Endothelial cell of umbilical vein (primary cell): ENCODE data around the gene OR10G4. TPM values are rescaled to one million over a fixed set of nuclear protein-coding genes. Genes with fewer than 3 reads are reported as not detected.

Experiments used
- BruUV-seq: library from RNA; stranded (reverse); fragments of 400-500 nt; replicated peaks from 2 replicates; lab custom pipeline; 2021; lab: Mats Ljungman, UMichigan
- CTCF ChIA-PET: fragments of 300-600, 350-600 bp; sonication (Branson Sonifier 250); formaldehyde crosslinking; loops from one replicate; lab custom pipeline; 2021; ENCODE audit warnings: antibody characterized with exemption, inconsistent platforms; lab: Charles Lee
- POLR2A ChIA-PET: fragments of 300-600, 350-600 bp; sonication (Branson Sonifier 250); formaldehyde crosslinking; loops from one replicate; lab custom pipeline; 2021; ENCODE audit warnings: antibody characterized with exemption, inconsistent platforms; lab: Charles Lee
- DNase-seq: peaks from one replicate; pipeline ENCODE4 v3.0.0-alpha.2; 2011; ENCODE audit warnings: low read depth, low spot score
- FAIRE-seq: peaks from 2 replicates; lab custom pipeline; 2011; peaks lifted over from hg19 to GRCh38; lab: Jason Lieb, UNC
- H2AFZ ChIP-seq: 2 replicates; pipeline ENCODE4 v1.6.0; 2012; ENCODE audit warnings: low read depth, low read length, control low read depth, inconsistent platforms
- H3K27ac ChIP-seq: 2 replicates; pipeline ENCODE4 v1.5.1; 2011; ENCODE audit warnings: low read depth, mild to moderate bottlenecking, control low read depth, low read length, moderate library complexity; ENCODE audit not compliant: insufficient read depth
- H3K27me3 ChIP-seq, 2 experiments: 2 replicates each; pipeline versions ENCODE4 v1.6.0 to v1.6.1; 2011; ENCODE audit warnings: low read length in 2 of 2, mixed read lengths in 1 of 2; ENCODE audit not compliant: control insufficient read depth in 2 of 2, insufficient read depth in 2 of 2
- H3K36me3 ChIP-seq, 2 experiments: 2 replicates in 1 of 2; 3 replicates in 1 of 2; pipeline ENCODE4 v1.5.1; 2011; ENCODE audit warnings: low read length in 2 of 2, mild to moderate bottlenecking in 1 of 2, moderate library complexity in 1 of 2; ENCODE audit not compliant: control insufficient read depth in 2 of 2, insufficient read depth in 2 of 2; ENCODE audit errors: extremely low read depth in 1 of 2
- H3K4me1 ChIP-seq: 3 replicates; pipeline ENCODE4 v1.5.1; 2011; ENCODE audit warnings: mild to moderate bottlenecking, low read length; ENCODE audit not compliant: control insufficient read depth, insufficient read depth; ENCODE audit errors: extremely low read depth
- H3K4me2 ChIP-seq: 2 replicates; pipeline ENCODE4 v1.6.1; 2011; ENCODE audit warnings: low read length, control low read depth, mixed read lengths; ENCODE audit not compliant: insufficient read depth
- H3K4me3 ChIP-seq, 3 experiments: fragments of 200-600 bp in 1 of 3; sonication (generic), shearing (Covaris generic) in 1 of 3; replicated peaks in 1 of 3; 2 replicates each; pipeline ENCODE4 v1.5.1; 2011 to 2016; ENCODE audit warnings: control low read depth in 3 of 3, low read length in 3 of 3, mild to moderate bottlenecking in 2 of 3, inconsistent platforms in 1 of 3, low read depth in 1 of 3, moderate library complexity in 1 of 3; ENCODE audit not compliant: insufficient read depth in 1 of 3
- H3K79me2 ChIP-seq: 2 replicates; pipeline ENCODE4 v1.6.0; 2012; ENCODE audit warnings: low read length, inconsistent platforms; ENCODE audit not compliant: control insufficient read depth, insufficient read depth
- H3K9ac ChIP-seq: replicated peaks from 2 replicates; pipeline ENCODE3; 2011; ENCODE audit warnings: low read length, control low read depth; ENCODE audit not compliant: insufficient read depth; ENCODE audit errors: extremely low read depth
- H3K9me1 ChIP-seq: replicated peaks from 3 replicates; pipeline ENCODE4 v1.6.0; 2011; ENCODE audit warnings: mild to moderate bottlenecking, low read length; ENCODE audit not compliant: control insufficient read depth, insufficient read depth; ENCODE audit errors: extremely low read depth
- H3K9me3 ChIP-seq: replicated peaks from 2 replicates; pipeline ENCODE4 v1.5.1; 2012; ENCODE audit warnings: low read length, inconsistent platforms; ENCODE audit not compliant: control insufficient read depth, insufficient read depth
- H4K20me1 ChIP-seq: replicated peaks from 2 replicates; pipeline ENCODE3; 2011; ENCODE audit warnings: mild to moderate bottlenecking, low read length; ENCODE audit not compliant: control insufficient read depth, insufficient read depth; ENCODE audit errors: extremely low read depth
- CTCF ChIP-seq, 2 donors: IDR thresholded peaks; 1 replicate in 1 of 2; 2 replicates in 1 of 2; pipeline ENCODE4 v1.5.1; 2011; ENCODE audit warnings: low read length in 2 of 2, mild to moderate bottlenecking in 2 of 2, moderate library complexity in 2 of 2, control low read depth in 1 of 2, inconsistent platforms in 1 of 2, low read depth in 1 of 2; ENCODE audit not compliant: insufficient read depth in 1 of 2; ENCODE audit errors: extremely low read depth in 1 of 2
- EZH2 ChIP-seq: IDR thresholded peaks from 2 replicates; pipeline ENCODE4 v1.6.1; 2012; ENCODE audit warnings: borderline replicate concordance, low read depth, mild to moderate bottlenecking, moderate library complexity, low read length, inconsistent platforms; ENCODE audit not compliant: severe bottlenecking
- FOS ChIP-seq: IDR thresholded peaks from 2 replicates; pipeline ENCODE4 v1.6.1; 2011; ENCODE audit warnings: mild to moderate bottlenecking, low read length, moderate library complexity, borderline replicate concordance; ENCODE audit not compliant: insufficient read depth
- GATA2 ChIP-seq: IDR thresholded peaks from 2 replicates; pipeline ENCODE4 v1.7.0; 2011; ENCODE audit warnings: low read depth, mild to moderate bottlenecking, moderate library complexity, mixed read lengths, low read length; ENCODE audit not compliant: insufficient read length, insufficient read depth
- MYC ChIP-seq: IDR thresholded peaks from one replicate; pipeline ENCODE4 v1.6.1; 2011; ENCODE audit warnings: mild to moderate bottlenecking, low read depth, low read length
- POLR2A ChIP-seq: IDR thresholded peaks from 2 replicates; pipeline ENCODE4 v1.6.1; 2012; ENCODE audit warnings: low read depth, mild to moderate bottlenecking, control low read depth, low read length
- POLR2AphosphoS5 ChIP-seq: IDR thresholded peaks from 2 replicates; pipeline ENCODE4 v1.6.1; 2012; ENCODE audit warnings: low read depth, mild to moderate bottlenecking, control low read depth, low read length, moderate library complexity; ENCODE audit not compliant: insufficient read depth
- dilution Hi-C: fragments of 300-500 bp; cut with MboI; formaldehyde crosslinking; loops from one replicate; pipeline ENCODE4 v1.15.0; 2019; ENCODE audit warnings: low sequenced_read_pairs; ENCODE audit not compliant: extremely low pct_ligation_motif_present
- intact Hi-C: fragments of 100-400 bp; cut with micrococcal nuclease; formaldehyde crosslinking; loops from one replicate; pipeline ENCODE4 v1.10.0; 2022
- polyA plus RNA-seq, 4 experiments: library from polyadenylated mRNA; depleted of rRNA in 3 of 4; stranded (reverse) in 3 of 4; unstranded in 1 of 4; fragments of >200 nt; gene quantifications; 2 replicates each; pipeline versions ENCODE4 v1.2.1 to v1.2.3, GENCODE V29; 2011 to 2012; ENCODE audit warnings: missing spikeins in 1 of 4
- total RNA-seq: library from RNA; stranded (reverse); gene quantifications from 2 replicates; pipeline ENCODE4 v1.2.3, GENCODE V29; 2021

OR10G4 gene
- total and polyA plus RNA-seq, 2 donors (not counting 3 experiments of a cell fraction or from before 2014, with no cell fraction given): not detected

GRCh38 chr11:124026498-124026897, 13.7 kb downstream of the OR10G4 start, which contains the start of gene OR10G8:
OR10G8 (plus strand) TSS chr11:124026798; CDS start chr11:124029623, 2,825 bp downstream.
- Histone ChIP-seq H3K4me3 (no peak within 1 kb of the TSS), H3K4me2 (no peak within 1 kb of the TSS), H3K79me2 (no peaks in the 10 kb centered on the region), H2AFZ (no peak within 1 kb of the TSS), H3K27ac (no peak within 1 kb of the TSS), H4K20me1 (no peaks in the 10 kb centered on the region), H3K9ac (no peak within 1 kb of the TSS), H3K9me1 (no peaks in the 10 kb centered on the region), H3K9me3 (no peaks in the 10 kb centered on the region), H3K4me1 (no peaks in the 10 kb centered on the region), H3K27me3 (no peaks in the 10 kb centered on the region), H3K36me3 (no peaks in the 10 kb centered on the region)
- FAIRE-seq: no peak
- no TSS peak for BruUV-seq
- ChIA-PET POLR2A (no interaction called here), CTCF (no interaction called here)
- no peak for DNase-seq
- dilution Hi-C loops (no loop called here), intact Hi-C loops (no loop called here)
- TF ChIP-seq POLR2A: no peak
- TF ChIP-seq EZH2: no peak
- no peak for TF ChIP-seq GATA2
- TF ChIP-seq FOS: no peak
- no peak for TF ChIP-seq MYC
- no peak for TF ChIP-seq POLR2AphosphoS5
- no peak for TF ChIP-seq CTCF (IDR thresholded peaks at IDR 0.05; ENCODE audit: extremely low read depth in 1 of 2, insufficient read depth in 1 of 2, low read depth in 1 of 2, low read length in 2 of 2)
